GM10847 (cell line): ENCODE results near the gene IRX3.

Experiments used
- POLR2A ChIP-seq: IDR thresholded peaks from 2 replicates; pipeline ENCODE4 v1.6.1; 2011; ENCODE audit not compliant: insufficient read length; ENCODE audit errors: extremely low read depth

The IRX3 gene

DNA sequence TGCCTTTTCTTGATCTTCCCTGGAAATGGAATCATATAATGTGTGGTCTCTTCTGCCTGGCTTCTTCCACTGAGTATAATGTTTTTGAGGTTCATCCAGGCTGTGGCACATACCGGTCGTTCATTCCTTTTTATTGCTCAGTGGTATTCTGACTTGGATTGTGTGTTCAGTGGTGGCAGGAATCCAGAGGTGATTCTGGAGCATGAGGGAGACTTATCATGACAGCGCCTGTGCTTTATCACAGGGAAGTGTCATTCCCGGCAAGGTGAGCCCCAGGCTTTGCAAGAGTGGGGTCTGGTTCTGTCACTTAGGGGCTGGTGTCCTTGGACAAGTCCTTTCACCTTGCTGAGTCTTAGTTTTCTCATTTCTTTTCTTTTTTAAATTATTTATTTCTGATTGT lies 53.0 kb downstream of the IRX3 start:
- TF ChIP-seq POLR2A = no peak
